ENCODE results near the gene FGFBP3.

The FGFBP3 gene

GRCh38 chr10:91909117-91909677, at the start of gene FGFBP3:
FGFBP3 (minus strand) TSS chr10:91909486; CDS start chr10:91908969, 517 bp downstream.
- no peak for FAIRE-seq

- no peak for FAIRE-seq
Measured at GRCh38 chr10:91957091-91957490, 47.8 kb upstream of the FGFBP3 start.

DNA sequence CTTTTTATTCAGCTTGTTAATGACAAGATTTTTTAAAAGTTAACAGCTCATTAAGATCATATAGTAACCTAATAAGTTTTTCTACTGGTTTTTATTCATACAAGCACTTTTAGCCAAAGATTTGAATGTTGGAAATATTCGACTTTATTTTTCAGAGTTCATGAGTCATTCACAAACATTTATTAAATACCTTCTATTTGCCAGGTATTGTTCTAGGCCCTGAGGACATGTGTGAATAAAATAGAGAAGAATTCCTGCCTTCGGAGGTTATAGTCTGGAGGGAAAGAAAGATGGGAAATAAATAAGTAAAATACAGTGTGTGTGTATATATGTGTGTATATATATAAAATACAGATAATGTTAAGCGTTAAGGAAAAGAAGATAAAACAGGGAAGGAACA, 45.8 kb upstream of the FGFBP3 start:
- no peak for FAIRE-seq

DNA sequence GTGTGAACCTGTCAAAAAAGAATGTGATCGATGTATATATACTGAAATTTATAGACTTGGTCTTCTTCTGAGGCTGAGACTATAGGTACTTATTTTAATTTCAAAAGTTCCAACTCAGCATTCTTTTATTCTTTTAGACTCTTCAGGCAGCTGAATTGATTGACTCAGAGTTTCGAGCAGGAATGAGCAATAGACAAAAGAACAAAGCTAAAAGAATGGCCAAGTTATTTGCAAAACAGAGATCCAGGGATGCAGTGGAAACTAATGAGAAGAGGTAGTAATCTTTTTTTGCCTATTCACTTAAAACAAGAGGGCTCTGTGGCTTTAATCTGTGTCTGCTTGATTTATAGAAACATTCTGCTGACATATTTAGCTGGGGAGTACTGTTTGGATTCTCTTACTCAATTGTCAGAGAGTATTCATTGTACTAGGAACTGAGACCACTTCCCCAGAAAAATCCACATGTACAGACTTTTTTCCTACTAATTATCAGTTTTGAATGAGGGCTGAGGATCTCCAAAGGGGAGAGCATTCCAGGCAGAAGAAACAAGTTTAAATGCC, 44.4 kb upstream of the FGFBP3 start:
- no peak for FAIRE-seq

DNA sequence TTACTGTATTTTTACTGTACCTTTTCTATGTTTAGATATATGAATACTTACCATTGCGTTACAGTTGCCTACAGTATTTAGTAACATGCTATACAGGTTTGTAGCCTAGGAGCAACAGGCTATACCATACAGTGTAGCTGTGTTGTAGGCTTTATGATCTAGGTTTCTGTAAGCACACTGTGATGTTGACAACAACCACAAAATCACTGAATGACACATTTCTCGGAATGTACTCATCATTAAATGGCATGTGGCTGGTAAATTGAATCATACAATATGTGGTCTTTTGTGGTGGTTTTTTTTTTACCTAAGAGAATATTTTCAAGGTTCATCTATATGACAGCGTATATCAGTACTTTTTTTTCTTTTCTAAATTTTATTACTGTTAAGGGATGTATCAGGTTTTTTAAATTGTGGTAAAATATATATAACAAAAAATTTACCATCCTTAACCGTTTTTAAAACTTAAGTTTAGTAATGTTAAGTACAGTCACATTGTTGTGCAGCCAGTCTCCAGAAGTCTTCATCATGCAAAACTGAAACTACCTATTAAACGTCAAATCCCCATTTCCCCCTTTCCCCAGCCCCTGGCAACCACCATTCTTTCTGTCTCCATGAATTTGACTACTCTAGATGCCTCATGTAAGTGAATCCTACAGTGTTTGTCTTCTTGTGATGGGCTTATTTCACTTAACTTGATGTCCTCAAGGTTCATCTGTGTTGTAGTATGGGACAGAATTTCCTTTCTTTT, 35.8 kb upstream of the FGFBP3 start:
- FAIRE-seq: no peak

GRCh38 chr10:91941426-91941825, 32.1 kb upstream of the FGFBP3 start:
- no peak for FAIRE-seq

- FAIRE-seq: no peak
Measured at GRCh38 chr10:91939653-91940052, 30.4 kb upstream of the FGFBP3 start.

- no peak for FAIRE-seq
Measured at GRCh38 chr10:91935886-91936285, 26.6 kb upstream of the FGFBP3 start.

DNA sequence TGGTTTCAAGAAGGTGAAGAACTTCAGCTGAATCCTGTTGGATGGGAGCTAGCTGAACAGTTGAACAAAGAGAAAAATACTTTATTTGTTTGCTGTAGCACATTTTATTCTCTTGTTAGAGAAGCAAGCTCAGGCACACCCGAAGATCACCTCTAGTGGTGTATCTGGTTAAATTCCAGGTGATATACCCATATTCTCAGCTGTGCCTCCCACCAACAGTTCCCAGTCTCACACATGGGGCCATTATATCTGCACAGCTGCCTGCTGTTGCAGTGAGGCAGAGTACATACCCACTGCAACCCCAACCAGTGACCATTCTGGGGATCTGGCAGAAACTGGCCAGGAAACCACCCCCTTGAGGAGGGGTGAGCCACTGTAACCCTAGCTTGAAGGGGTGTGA, 23.5 kb upstream of the FGFBP3 start:
- no peak for FAIRE-seq

DNA sequence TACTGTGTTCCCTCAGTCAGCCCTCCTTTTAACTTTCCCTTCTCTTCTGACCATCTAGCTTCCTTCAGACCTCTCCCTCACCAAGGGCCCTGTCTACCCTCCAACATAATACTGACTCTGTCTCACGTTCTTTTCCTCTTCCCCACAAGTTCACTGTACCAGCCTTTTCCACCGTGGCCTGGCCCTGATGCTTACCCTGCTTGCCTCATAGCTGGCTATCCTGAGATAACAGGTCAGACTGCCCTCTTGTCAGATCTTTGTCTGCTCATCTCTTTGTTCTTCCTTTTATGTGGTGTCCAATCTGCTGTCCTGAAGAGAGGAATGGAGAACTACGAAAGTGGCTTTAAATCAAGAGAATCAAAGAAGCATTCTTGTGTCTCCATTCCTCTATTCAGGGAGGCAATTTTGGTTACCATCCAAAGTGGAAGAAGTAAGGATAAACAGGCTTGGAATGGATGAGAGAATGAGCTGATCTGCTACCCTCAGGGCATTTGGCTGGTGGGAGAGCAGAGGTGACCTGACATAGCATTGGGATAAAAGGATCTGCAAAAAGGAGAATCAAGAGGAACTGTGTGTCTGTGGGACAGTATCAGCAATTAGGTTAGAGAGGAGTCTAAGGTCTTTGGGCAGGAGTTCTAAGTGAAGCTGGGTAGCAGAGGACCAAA, 22.4 kb upstream of the FGFBP3 start:
- FAIRE-seq: no peak

- no peak for FAIRE-seq
Measured at GRCh38 chr10:91930939-91931338, 21.7 kb upstream of the FGFBP3 start.

DNA sequence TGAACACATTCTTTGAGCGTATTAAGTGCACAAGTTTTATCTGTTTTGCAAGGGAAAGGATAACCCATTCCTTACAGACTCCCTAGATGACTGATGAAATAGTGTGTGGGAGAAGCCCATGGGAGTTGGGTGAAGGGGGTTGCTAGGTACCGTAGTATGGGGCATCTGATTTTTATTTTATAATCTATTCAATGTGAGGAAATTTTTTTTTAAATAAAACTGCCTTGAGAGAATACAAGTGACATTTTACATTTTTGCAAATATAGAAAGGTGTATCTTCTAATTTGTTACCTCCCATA, 15.7 kb upstream of the FGFBP3 start:
- FAIRE-seq: no peak

DNA sequence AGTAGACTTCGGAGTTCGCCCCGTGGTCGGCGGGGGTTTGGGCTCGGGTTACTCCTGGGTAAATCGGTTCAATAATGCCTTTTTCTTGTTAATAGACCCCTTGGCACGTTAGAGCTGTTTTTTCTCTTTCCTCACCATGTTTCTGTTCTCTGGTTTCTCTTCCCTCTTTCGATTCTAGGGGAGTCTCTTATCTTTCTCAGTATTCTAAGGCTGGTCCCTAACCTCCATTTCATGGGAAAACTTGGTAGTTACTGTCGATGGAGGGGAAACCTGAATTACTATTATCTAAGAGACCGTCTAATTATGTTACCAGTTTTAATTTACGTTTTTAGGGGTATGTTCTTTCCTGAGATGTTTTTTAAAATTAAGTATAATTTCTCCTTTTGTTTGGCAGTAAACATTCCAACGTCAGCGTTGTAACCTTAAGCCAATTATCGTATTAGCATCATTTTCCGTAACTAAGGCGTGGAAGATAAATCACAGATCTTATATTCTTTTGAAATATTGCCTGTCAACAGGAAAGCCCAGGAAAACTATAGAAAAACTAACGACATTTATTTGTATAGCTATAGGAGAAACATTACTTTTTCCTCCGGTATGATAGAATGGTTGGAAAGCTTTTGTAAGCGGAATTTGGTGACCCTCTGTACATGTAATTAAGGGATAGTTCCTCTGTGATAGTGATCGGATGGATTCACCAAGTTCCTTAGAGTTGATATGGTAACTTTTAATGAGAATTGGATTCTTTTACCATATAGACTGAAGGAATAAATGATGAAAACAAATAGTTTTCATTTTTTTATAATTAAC, 15.1 kb upstream of the FGFBP3 start:
- no peak for FAIRE-seq

DNA sequence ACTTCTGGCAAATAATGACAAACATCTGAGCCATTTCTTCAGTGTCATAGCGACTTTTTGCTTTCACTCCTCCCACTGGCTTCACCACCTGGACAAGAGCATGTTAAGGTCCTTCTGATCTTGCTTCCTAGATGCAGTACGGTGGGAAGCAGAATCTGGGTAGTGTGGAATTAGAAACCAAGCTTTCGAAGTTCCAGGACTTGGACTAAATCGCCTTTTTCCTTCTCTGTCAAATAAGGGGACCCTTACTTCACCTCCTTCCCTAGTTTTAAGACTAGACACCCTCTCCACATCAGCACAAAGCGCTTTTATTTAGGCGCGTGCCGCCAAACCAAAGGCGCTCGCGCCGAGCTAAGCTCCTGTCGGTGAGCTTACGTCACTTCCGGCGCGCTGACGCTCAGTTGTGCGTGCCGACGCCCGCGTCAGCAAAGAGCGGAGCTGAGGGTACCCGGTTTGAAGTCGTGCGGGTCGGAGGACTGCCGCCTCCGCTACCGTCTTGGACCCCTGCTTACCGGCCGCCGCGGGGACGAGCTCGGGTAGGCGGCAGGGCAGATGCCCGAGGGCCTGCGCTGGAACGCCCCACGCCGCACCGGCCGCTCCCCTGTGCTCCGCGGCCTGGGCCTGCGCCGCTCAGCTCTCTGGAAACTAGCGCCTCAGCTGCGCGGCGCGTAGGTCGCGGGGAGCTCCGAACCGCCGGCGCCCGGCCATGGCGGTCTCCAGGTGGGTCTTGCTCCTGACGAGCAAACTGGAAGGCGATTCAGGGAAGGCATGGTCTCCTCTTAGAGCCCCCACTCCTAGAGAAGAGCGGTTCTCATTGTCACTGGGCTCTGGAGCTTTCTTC, 14.3 kb upstream of the FGFBP3 start, which contains the start of gene BTAF1:
BTAF1 (plus strand) TSS at position 400 of the 841 bp plus-strand sequence; CDS start at position 707, 307 bp downstream.
- FAIRE-seq: no peak

DNA sequence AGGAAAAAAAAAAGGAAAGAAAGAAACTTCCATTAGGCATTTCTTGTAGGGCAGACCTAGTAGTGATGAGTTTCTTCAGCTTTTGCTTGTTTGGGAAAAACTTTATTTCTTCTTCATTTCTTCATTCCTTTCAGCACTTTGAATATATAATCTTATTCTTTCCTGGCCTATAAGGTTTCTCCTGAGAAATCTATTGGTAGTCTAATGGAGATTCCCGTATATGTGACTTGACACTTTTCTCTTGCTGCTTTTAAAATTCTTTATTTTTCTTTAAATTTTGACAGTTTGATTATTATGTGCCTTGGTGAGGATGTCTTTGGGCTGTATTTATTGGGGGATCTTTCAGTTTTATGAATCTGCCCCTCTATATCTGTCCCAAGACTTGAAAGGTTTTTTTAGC, 10.4 kb upstream of the FGFBP3 start:
- FAIRE-seq: no peak

DNA sequence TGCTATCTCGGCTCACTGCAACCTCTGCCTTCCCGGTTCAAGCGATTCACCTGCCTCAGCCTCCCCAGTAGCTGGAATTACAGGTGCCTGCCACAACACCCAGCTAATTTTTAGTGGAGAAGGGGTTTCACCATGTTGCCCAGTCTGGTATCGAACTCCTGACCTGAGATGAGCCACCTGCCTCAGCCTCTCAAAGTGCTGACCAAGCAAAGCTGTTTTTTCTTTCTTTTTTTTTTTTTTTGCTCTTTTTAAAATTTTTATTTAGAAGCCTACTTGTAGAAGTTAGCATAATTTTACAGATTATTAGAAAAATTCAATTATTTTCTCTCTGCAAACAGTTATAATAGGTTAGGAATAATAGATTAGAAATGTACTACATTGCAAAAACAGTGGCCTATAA, 1.2 kb upstream of the FGFBP3 start:
- no peak for FAIRE-seq

GRCh38 chr10:91908337-91909116, 759 bp downstream of the FGFBP3 start:
- FAIRE-seq: no peak

DNA sequence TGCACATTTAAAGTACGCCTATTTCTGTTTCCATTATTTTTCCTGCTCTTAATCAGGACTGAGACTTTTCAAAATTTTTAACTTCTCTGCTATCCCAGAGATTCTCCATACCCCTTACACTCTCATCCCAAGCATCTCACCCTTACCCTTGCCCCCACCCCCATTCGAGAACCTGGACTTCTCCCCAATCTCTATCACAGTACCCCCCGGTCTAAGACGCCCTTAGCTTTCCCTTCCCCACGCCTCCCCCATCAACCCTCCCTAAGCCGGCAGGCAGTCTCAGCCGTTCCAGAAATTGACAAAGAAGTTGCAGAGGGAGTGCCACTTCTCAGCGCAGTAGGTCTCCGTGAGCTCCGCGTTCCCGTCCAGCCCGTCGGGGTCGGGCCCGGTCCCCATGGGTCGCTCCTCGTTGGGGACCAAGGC, 1.4 kb downstream of the FGFBP3 start:
- FAIRE-seq: no peak

DNA sequence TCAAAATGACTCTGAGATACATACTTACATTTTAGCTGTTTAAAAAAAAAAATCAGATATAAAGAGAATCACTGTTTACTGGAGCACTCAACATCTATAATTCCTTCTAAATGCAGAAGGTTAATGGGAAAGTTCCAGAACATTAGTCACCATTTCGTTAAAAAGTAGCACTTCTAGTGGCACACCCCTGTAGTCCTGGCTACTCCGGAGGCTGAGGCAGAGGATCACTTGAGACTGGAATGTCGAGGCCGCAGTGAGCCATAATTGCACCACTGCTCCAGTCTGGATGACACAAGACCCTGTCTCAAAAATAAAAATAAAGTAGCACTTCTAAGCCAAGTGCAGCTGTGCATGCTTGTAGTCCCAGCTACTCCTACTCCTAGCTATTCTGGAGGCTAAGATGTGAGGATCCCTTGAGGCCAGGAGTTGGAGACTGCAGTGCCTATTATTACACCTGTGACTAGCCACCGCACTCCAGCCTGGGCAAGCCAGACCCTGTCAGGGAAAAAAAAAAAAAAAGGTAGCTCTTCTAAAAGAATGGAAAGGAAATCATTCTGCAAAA, 2.2 kb downstream of the FGFBP3 start:
- no peak for FAIRE-seq

GRCh38 chr10:91901784-91902677, 7.3 kb downstream of the FGFBP3 start:
- no peak for FAIRE-seq

Measured in colon (tissue), 2 donors.